Trophoblast cell (in vitro differentiated cells and primary cell): ENCODE data around the gene LHFPL5.

ENCODE experiments used
- DNase-seq, 2 donors: peaks; one replicate each; pipeline ENCODE4 v3.0.0-alpha.2; 2016
- H2AFZ ChIP-seq: 2 replicates; pipeline ENCODE4 v1.6.1; 2013; ENCODE audit warnings: low read length, moderate library complexity, mild to moderate bottlenecking; ENCODE audit not compliant: insufficient read depth, poor library complexity
- H2AK5ac ChIP-seq: 2 replicates; pipeline ENCODE4 v1.6.1; 2013; ENCODE audit warnings: mild to moderate bottlenecking, low read length
- H2BK120ac ChIP-seq: 2 replicates; pipeline ENCODE4 v1.6.1; 2013; ENCODE audit warnings: low read length, mild to moderate bottlenecking, moderate library complexity; ENCODE audit not compliant: insufficient read depth, poor library complexity
- H2BK12ac ChIP-seq: 2 replicates; pipeline ENCODE4 v1.6.1; 2013; ENCODE audit warnings: mild to moderate bottlenecking, low read length, moderate library complexity
- H2BK5ac ChIP-seq: 2 replicates; pipeline ENCODE4 v1.6.1; 2013; ENCODE audit warnings: low read length, low read depth, moderate library complexity, mild to moderate bottlenecking; ENCODE audit not compliant: poor library complexity
- H3K14ac ChIP-seq: 2 replicates; pipeline ENCODE4 v1.6.1; 2013; ENCODE audit warnings: mild to moderate bottlenecking, low read length
- H3K18ac ChIP-seq: 2 replicates; pipeline ENCODE4 v1.6.1; 2013; ENCODE audit warnings: mild to moderate bottlenecking, low read length
- H3K23ac ChIP-seq: 2 replicates; pipeline ENCODE4 v1.6.1; 2013; ENCODE audit warnings: low read length
- H3K27ac ChIP-seq: 2 replicates; pipeline ENCODE4 v1.5.1; 2013; ENCODE audit warnings: low read depth, mild to moderate bottlenecking, inconsistent platforms, low read length, moderate library complexity
- H3K27me3 ChIP-seq: 2 replicates; pipeline ENCODE4 v1.6.1; 2013; ENCODE audit warnings: inconsistent platforms, mild to moderate bottlenecking, low read length, moderate library complexity; ENCODE audit not compliant: insufficient read depth
- H3K36me3 ChIP-seq, 2 experiments: 1 replicate in 1 of 2; 2 replicates in 1 of 2; pipeline ENCODE4 v1.6.1; 2013; ENCODE audit warnings: low read length in 2 of 2, mild to moderate bottlenecking in 2 of 2, moderate library complexity in 1 of 2; ENCODE audit not compliant: insufficient read depth in 2 of 2, control insufficient read depth in 1 of 2
- H3K4ac ChIP-seq: 2 replicates; pipeline ENCODE4 v1.6.1; 2013; ENCODE audit warnings: low read depth, mild to moderate bottlenecking, low read length, moderate library complexity
- H3K4me1 ChIP-seq, 2 experiments: 1 replicate in 1 of 2; 2 replicates in 1 of 2; pipeline ENCODE4 v1.6.1; 2013; ENCODE audit warnings: low read length in 2 of 2, mild to moderate bottlenecking in 2 of 2, moderate library complexity in 1 of 2; ENCODE audit not compliant: insufficient read depth in 2 of 2, control insufficient read depth in 1 of 2
- H3K4me2 ChIP-seq: 2 replicates; pipeline ENCODE4 v1.6.1; 2013; ENCODE audit warnings: inconsistent platforms, mild to moderate bottlenecking, low read length, moderate library complexity
- H3K4me3 ChIP-seq: 2 replicates; pipeline ENCODE4 v1.5.1; 2013; ENCODE audit warnings: mild to moderate bottlenecking, low read depth, low read length, inconsistent platforms
- H3K79me1 ChIP-seq: one replicate; pipeline ENCODE4 v1.6.1; 2013; ENCODE audit warnings: low read length
- H3K79me2 ChIP-seq: 2 replicates; pipeline ENCODE4 v1.6.1; 2013; ENCODE audit warnings: low read length, mild to moderate bottlenecking; ENCODE audit not compliant: control insufficient read depth, insufficient read depth, poor library complexity
- H3K9ac ChIP-seq: 2 replicates; pipeline ENCODE4 v1.6.1; 2013; ENCODE audit warnings: mild to moderate bottlenecking, low read length
- H3K9me3 ChIP-seq: 2 replicates; pipeline ENCODE4 v1.6.1; 2013; ENCODE audit warnings: low read depth, mild to moderate bottlenecking, control low read depth, inconsistent platforms, low read length; ENCODE audit not compliant: insufficient read depth
- H4K12ac ChIP-seq: 2 replicates; pipeline ENCODE4 v1.6.1; 2013; ENCODE audit warnings: low read depth, mild to moderate bottlenecking, low read length, moderate library complexity
- H4K8ac ChIP-seq: 2 replicates; pipeline ENCODE4 v1.6.1; 2013; ENCODE audit warnings: low read depth, mild to moderate bottlenecking, low read length, moderate library complexity
- H4K91ac ChIP-seq: one replicate; pipeline ENCODE4 v1.6.1; 2013; ENCODE audit warnings: low read depth, mild to moderate bottlenecking, low read length, moderate library complexity
- WGBS: extraction: QIAGEN DNeasy Blood & Tissue Kit; methylation state at CpG from one replicate; pipeline ENCODE4 v1.1.7; 2013; ENCODE audit warnings: missing lambda C conversion rate; ENCODE audit not compliant: insufficient read length, insufficient coverage; ENCODE audit errors: extremely low coverage; 5-methylcytosine and 5-hydroxymethylcytosine counted together

Gene LHFPL5

GRCh38 chr6:35810971-35811698 lies 6.0 kb downstream of the LHFPL5 start:
- Histone ChIP-seq H2BK120ac (no peak overlapping the region), H3K14ac (no peak overlapping the region), H2AFZ (no peak overlapping the region), H2AK5ac (no peak overlapping the region), H3K4me1 (no peaks in the 10 kb centered on the region), H3K79me2 (no peaks in the 10 kb centered on the region), H3K4me3 (no peak overlapping the region), H3K18ac (no peak overlapping the region), H3K27ac (no peak overlapping the region), H4K8ac (no peak overlapping the region), H2BK5ac (no peak overlapping the region), H3K9me3 (no peaks in the 10 kb centered on the region), H3K9ac (no peak overlapping the region), H3K4me2 (no peak overlapping the region), H3K23ac (no peak overlapping the region), H4K12ac (no peak overlapping the region), H3K27me3 (no peaks in the 10 kb centered on the region), H2BK12ac (no peak overlapping the region), H3K79me1 (no peaks in the 10 kb centered on the region), H3K4ac (no peak overlapping the region), H3K36me3 (no peaks in the 10 kb centered on the region), H4K91ac (no peak overlapping the region)
- WGBS = no CpG with 5 or more reads among the region's 14 CpGs
- peak in 1 of 2 donors; percentile 21 for DNase-seq

GRCh38 chr6:35811699-35811995 lies 6.5 kb downstream of the LHFPL5 start:
- no peak overlapping the region for H3K4ac ChIP-seq
- WGBS = no CpG with 5 or more reads among the region's 6 CpGs
- H3K36me3 ChIP-seq = no peaks in the 10 kb centered on the region
- no peaks in the 10 kb centered on the region for H3K9me3 ChIP-seq
- H2BK12ac ChIP-seq = no peak overlapping the region
- no peak overlapping the region for H2BK5ac ChIP-seq
- H3K4me2 ChIP-seq = no peak overlapping the region
- no peak overlapping the region for H2AFZ ChIP-seq
- H3K14ac ChIP-seq = no peak overlapping the region
- no peak overlapping the region for H4K12ac ChIP-seq
- H3K4me1 ChIP-seq = no peaks in the 10 kb centered on the region
- no peaks in the 10 kb centered on the region for H3K27me3 ChIP-seq
- no peak overlapping the region for H4K91ac ChIP-seq
- no peak overlapping the region for H3K9ac ChIP-seq
- H2AK5ac ChIP-seq = no peak overlapping the region
- H2BK120ac ChIP-seq = no peak overlapping the region
- H3K18ac ChIP-seq = no peak overlapping the region
- no peak for DNase-seq
- no peak overlapping the region for H4K8ac ChIP-seq
- H3K4me3 ChIP-seq = no peak overlapping the region
- no peaks in the 10 kb centered on the region for H3K79me2 ChIP-seq
- no peak overlapping the region for H3K23ac ChIP-seq
- H3K79me1 ChIP-seq = no peaks in the 10 kb centered on the region
- H3K27ac ChIP-seq = no peak overlapping the region

GRCh38 chr6:35817515-35817914 lies 12.4 kb downstream of the LHFPL5 start:
- Histone ChIP-seq H2AK5ac (no peak overlapping the region), H2BK5ac (no peak overlapping the region), H3K9me3 (no peaks in the 10 kb centered on the region), H3K27ac (no peak overlapping the region), H3K4me2 (no peak overlapping the region), H3K4ac (no peak overlapping the region), H3K36me3 (no peaks in the 10 kb centered on the region), H3K4me3 (no peak overlapping the region), H2BK12ac (no peak overlapping the region), H4K12ac (no peak overlapping the region), H3K14ac (no peak overlapping the region), H3K9ac (no peak overlapping the region), H2AFZ (no peak overlapping the region), H3K27me3 (no peaks in the 10 kb centered on the region), H3K79me2 (no peaks in the 10 kb centered on the region), H3K23ac (no peak overlapping the region), H3K18ac (no peak overlapping the region), H3K4me1 (no peaks in the 10 kb centered on the region), H4K91ac (no peak overlapping the region), H4K8ac (no peak overlapping the region), H2BK120ac (no peak overlapping the region), H3K79me1 (no peaks in the 10 kb centered on the region)
- DNase-seq = no peak

GRCh38 chr6:35823601-35824000 lies 18.4 kb downstream of the LHFPL5 start:
- DNase-seq = no peak
- H3K36me3 ChIP-seq = no peaks in the 10 kb centered on the region
- H4K12ac ChIP-seq = no peak overlapping the region
- H4K91ac ChIP-seq = no peak overlapping the region
- no peak overlapping the region for H3K14ac ChIP-seq
- no peaks in the 10 kb centered on the region for H3K79me2 ChIP-seq
- H2AK5ac ChIP-seq = no peak overlapping the region
- H2AFZ ChIP-seq = no peak overlapping the region
- no peak overlapping the region for H3K27ac ChIP-seq
- H4K8ac ChIP-seq = no peak overlapping the region
- H3K23ac ChIP-seq = no peak overlapping the region
- H3K18ac ChIP-seq = no peak overlapping the region
- no peak overlapping the region for H2BK5ac ChIP-seq
- no peak overlapping the region for H2BK12ac ChIP-seq
- no CpG with 5 or more reads among the region's 2 CpGs for WGBS
- H3K4me3 ChIP-seq = no peak overlapping the region
- no peak overlapping the region for H3K4me2 ChIP-seq
- no peaks in the 10 kb centered on the region for H3K4me1 ChIP-seq
- H3K79me1 ChIP-seq = no peaks in the 10 kb centered on the region
- H3K9me3 ChIP-seq = no peaks in the 10 kb centered on the region
- no peak overlapping the region for H2BK120ac ChIP-seq
- no peak overlapping the region for H3K4ac ChIP-seq
- no peaks in the 10 kb centered on the region for H3K27me3 ChIP-seq
- no peak overlapping the region for H3K9ac ChIP-seq
